Keratinocyte (primary cell): ENCODE results near the gene MEIG1. TPM values are rescaled to one million over a fixed set of nuclear protein-coding genes. Genes with fewer than 3 reads are reported as not detected.
"Not testable (repeated sequence)": the region's sequence is repeated elsewhere in the genome, so short reads cannot be mapped to it uniquely, and the experiment has no call there.

ENCODE experiments used
- DNase-seq: peaks from one replicate; pipeline ENCODE4 v3.0.0-alpha.2; 2011; ENCODE audit warnings: low read depth, missing footprints, low spot score
- FAIRE-seq: peaks from 2 replicates; lab custom pipeline; 2011; peaks lifted over from hg19 to GRCh38; lab: Jason Lieb, UNC
- H2AFZ ChIP-seq: 2 replicates; pipeline ENCODE4 v1.6.0; 2012; ENCODE audit warnings: low read length, control low read depth, inconsistent platforms; ENCODE audit not compliant: control insufficient read depth
- H3K27ac ChIP-seq: 2 replicates; pipeline ENCODE4 v1.5.1; 2011; ENCODE audit warnings: low read length; ENCODE audit not compliant: control insufficient read depth, insufficient read depth
- H3K27me3 ChIP-seq: 3 replicates; pipeline ENCODE4 v1.6.0; 2011; ENCODE audit warnings: low read length; ENCODE audit not compliant: control insufficient read depth, insufficient read depth; ENCODE audit errors: extremely low read depth
- H3K36me3 ChIP-seq, 2 experiments: 2 replicates in 1 of 2; 3 replicates in 1 of 2; pipeline ENCODE4 v1.5.1; 2011; ENCODE audit warnings: low read length in 2 of 2, mild to moderate bottlenecking in 1 of 2; ENCODE audit not compliant: control insufficient read depth in 2 of 2, insufficient read depth in 2 of 2; ENCODE audit errors: extremely low read depth in 1 of 2
- H3K4me1 ChIP-seq: 3 replicates; pipeline ENCODE4 v1.5.1; 2011; ENCODE audit warnings: low read length; ENCODE audit not compliant: control insufficient read depth, insufficient read depth; ENCODE audit errors: extremely low read depth
- H3K4me2 ChIP-seq: 3 replicates; pipeline ENCODE4 v1.6.0; 2011; ENCODE audit warnings: low read depth, low read length; ENCODE audit not compliant: control insufficient read depth, insufficient read depth; ENCODE audit errors: extremely low read depth
- H3K4me3 ChIP-seq, 3 experiments: fragments of 200-600 bp in 1 of 3; sonication (generic) in 1 of 3; 2 replicates in 2 of 3; 3 replicates in 1 of 3; pipeline ENCODE4 v1.5.1; 2011 to 2016; ENCODE audit warnings: low read length in 3 of 3, mild to moderate bottlenecking in 3 of 3, control low read depth in 2 of 3, inconsistent platforms in 1 of 3, low read depth in 1 of 3, mixed read lengths in 1 of 3, mixed run types in 1 of 3, moderate library complexity in 1 of 3; ENCODE audit not compliant: control insufficient read depth in 2 of 3, insufficient read depth in 2 of 3; ENCODE audit errors: extremely low read depth in 1 of 3
- H3K79me2 ChIP-seq: 2 replicates; pipeline ENCODE4 v1.6.0; 2012; ENCODE audit warnings: low read length; ENCODE audit not compliant: control insufficient read depth, insufficient read depth
- H3K9ac ChIP-seq: 3 replicates; pipeline ENCODE4 v1.6.0; 2011; ENCODE audit warnings: low read length; ENCODE audit not compliant: control insufficient read depth, insufficient read depth; ENCODE audit errors: extremely low read depth
- H3K9me1 ChIP-seq: 3 replicates; pipeline ENCODE4 v1.6.0; 2011; ENCODE audit warnings: low read length; ENCODE audit not compliant: control insufficient read depth, insufficient read depth; ENCODE audit errors: extremely low read depth
- H3K9me3 ChIP-seq: 2 replicates; pipeline ENCODE4 v1.5.1; 2012; ENCODE audit warnings: low read depth, low read length; ENCODE audit not compliant: control insufficient read depth
- H4K20me1 ChIP-seq: 3 replicates; pipeline ENCODE4 v1.6.0; 2011; ENCODE audit warnings: low read length; ENCODE audit not compliant: control insufficient read depth, insufficient read depth; ENCODE audit errors: extremely low read depth
- CTCF ChIP-seq, 3 experiments: IDR thresholded peaks in 1 of 3; conservative IDR thresholded peaks in 1 of 3; optimal IDR thresholded peaks in 1 of 3; 2 replicates in 2 of 3; 3 replicates in 1 of 3; pipeline versions ENCODE3 to v1.5.1; 2011; ENCODE audit warnings: low read length in 3 of 3, mild to moderate bottlenecking in 3 of 3, moderate library complexity in 2 of 3, control low read depth in 1 of 3, inconsistent platforms in 1 of 3; ENCODE audit not compliant: insufficient read depth in 2 of 3; ENCODE audit errors: extremely low read depth in 1 of 3
- EZH2 ChIP-seq: IDR thresholded peaks from one replicate; pipeline ENCODE4 v1.6.1; 2012; ENCODE audit warnings: inconsistent platforms, mild to moderate bottlenecking, low read length, moderate library complexity
- dilution Hi-C: fragments of 300-500 bp; cut with MboI; formaldehyde crosslinking; loops from one replicate; pipeline ENCODE4 v1.7.0; 2020; ENCODE audit warnings: low sequenced_read_pairs; ENCODE audit not compliant: extremely low pct_ligation_motif_present
- polyA plus RNA-seq, 5 experiments: library from polyadenylated mRNA; depleted of rRNA in 3 of 5; stranded (reverse) in 3 of 5; stranded (forward) in 1 of 5; unstranded in 1 of 5; fragments of >200 nt; gene quantifications; 1 replicate in 1 of 5; 2 replicates in 3 of 5; 3 replicates in 1 of 5; pipeline versions ENCODE4 v1.2.1 to v1.2.3, GENCODE V29; 2011 to 2012; ENCODE audit warnings: missing spikeins in 2 of 5, low read depth in 1 of 5, low replicate concordance in 1 of 5

The MEIG1 gene
- polyA plus RNA-seq, 1 donor (not counting 4 experiments of a cell fraction or from before 2014, with no cell fraction given), result 0.33 TPM

- no peaks in the 10 kb centered on the region for H3K79me2 ChIP-seq
- FAIRE-seq (no peak), DNase-seq (no peak)
- no peak overlapping the region for H3K9ac ChIP-seq
- dilution Hi-C loops, result no loop called here
- H3K36me3 ChIP-seq, result no peaks in the 10 kb centered on the region
- no peaks in the 10 kb centered on the region for H4K20me1 ChIP-seq
- no peak overlapping the region for H3K4me3 ChIP-seq
- H3K9me3 ChIP-seq, result no peaks in the 10 kb centered on the region
- H3K4me2 ChIP-seq, result no peak overlapping the region
- H3K27me3 ChIP-seq, result no peaks in the 10 kb centered on the region
- no peak overlapping the region for H3K27ac ChIP-seq
- H3K4me1 ChIP-seq, result no peaks in the 10 kb centered on the region
- H3K9me1 ChIP-seq, result no peaks in the 10 kb centered on the region
- no peak overlapping the region for H2AFZ ChIP-seq
- no peak for TF ChIP-seq EZH2
- TF ChIP-seq CTCF (optimal IDR thresholded peaks at IDR 0.05 in 1 of 3, IDR thresholded peaks at IDR 0.05 in 1 of 3, conservative IDR thresholded peaks at IDR 0.05 in 1 of 3; ENCODE audit: extremely low read depth in 1 of 3, insufficient read depth in 2 of 3, low read length in 3 of 3), result peak in 1 of 3 experiments; percentile 11
Observed at GRCh38 chr10:14975672-14976273, 16.6 kb downstream of the MEIG1 start.

GRCh38 chr10:14982744-14983143 is 23.6 kb downstream of the MEIG1 start:
- Histone ChIP-seq H3K9me1 (no peaks in the 10 kb centered on the region), H3K4me1 (no peaks in the 10 kb centered on the region), H3K36me3 (no peaks in the 10 kb centered on the region), H3K27ac (no peak overlapping the region), H2AFZ (no peak overlapping the region), H3K79me2 (no peaks in the 10 kb centered on the region), H3K4me3 (no peak overlapping the region), H3K4me2 (no peak overlapping the region), H3K9me3 (no peaks in the 10 kb centered on the region), H3K9ac (no peak overlapping the region), H3K27me3 (no peaks in the 10 kb centered on the region), H4K20me1 (no peaks in the 10 kb centered on the region)
- FAIRE-seq (no peak), DNase-seq (no peak)
- dilution Hi-C loops, result no loop called here
- TF ChIP-seq CTCF (optimal IDR thresholded peaks at IDR 0.05 in 1 of 3, IDR thresholded peaks at IDR 0.05 in 1 of 3, conservative IDR thresholded peaks at IDR 0.05 in 1 of 3; ENCODE audit: extremely low read depth in 1 of 3, insufficient read depth in 2 of 3, low read length in 3 of 3) (no peak), EZH2 (no peak)

GRCh38 chr10:14989552-14989951 is 30.4 kb downstream of the MEIG1 start:
- dilution Hi-C loops, DNase-seq, H3K4me3 ChIP-seq, H2AFZ ChIP-seq, H3K27ac ChIP-seq, H3K4me2 ChIP-seq, H3K79me2 ChIP-seq, H3K36me3 ChIP-seq, H3K27me3 ChIP-seq, FAIRE-seq, H3K9ac ChIP-seq, H3K4me1 ChIP-seq, H4K20me1 ChIP-seq, H3K9me3 ChIP-seq, H3K9me1 ChIP-seq: not testable (repeated sequence)
